DMS79 treated with DMSO at 0.1 percent for 48 hours (cell line): ENCODE measurements around the gene CCDC40.
A peak's percentile ranks its signal among the peaks of the same experiment; 100 is the strongest.

Source experiments
- DNase-seq: peaks from one replicate; lab custom pipeline; 2025; lab: John Stamatoyannopoulos, UW

The CCDC40 gene

GRCh38 chr17:80101946-80102663, 65.7 kb downstream of the CCDC40 start:
- no peak for DNase-seq

DNA sequence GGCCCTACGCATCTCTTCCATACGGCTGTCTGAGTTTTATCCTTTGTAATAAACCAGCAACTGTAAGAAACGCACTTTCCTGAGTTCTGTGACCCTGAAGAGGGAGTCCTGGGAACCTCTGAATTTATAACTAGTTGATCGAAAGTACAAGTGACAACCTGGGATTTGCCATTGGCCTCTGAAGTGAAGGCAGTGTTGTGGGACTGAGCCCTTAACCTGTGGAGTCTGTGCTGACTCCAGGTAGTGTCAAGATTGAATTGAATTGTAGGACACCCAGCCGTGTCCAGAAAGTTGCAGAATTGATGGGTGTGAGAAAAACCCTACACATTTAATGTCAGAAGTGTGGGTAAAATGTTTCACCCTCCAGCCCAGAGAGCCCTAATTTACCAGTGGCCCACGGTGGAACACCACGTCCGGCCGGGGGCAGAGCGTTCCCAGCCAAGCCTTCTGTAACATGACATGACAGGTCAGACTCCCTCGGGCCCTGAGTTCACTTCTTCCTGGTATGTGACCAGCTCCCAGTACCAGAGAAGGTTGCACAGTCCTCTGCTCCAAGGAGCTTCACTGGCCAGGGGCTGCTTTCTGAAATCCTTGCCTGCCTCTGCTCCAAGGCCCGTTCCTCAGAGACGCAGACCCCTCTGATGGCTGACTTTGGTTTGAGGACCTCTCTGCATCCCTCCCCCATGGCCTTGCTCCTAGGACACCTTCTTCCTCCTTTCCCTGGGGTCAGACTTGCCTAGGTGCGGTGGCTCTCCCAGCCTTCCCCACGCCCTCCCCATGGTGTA, 66.4 kb downstream of the CCDC40 start:
- no peak for DNase-seq

DNA sequence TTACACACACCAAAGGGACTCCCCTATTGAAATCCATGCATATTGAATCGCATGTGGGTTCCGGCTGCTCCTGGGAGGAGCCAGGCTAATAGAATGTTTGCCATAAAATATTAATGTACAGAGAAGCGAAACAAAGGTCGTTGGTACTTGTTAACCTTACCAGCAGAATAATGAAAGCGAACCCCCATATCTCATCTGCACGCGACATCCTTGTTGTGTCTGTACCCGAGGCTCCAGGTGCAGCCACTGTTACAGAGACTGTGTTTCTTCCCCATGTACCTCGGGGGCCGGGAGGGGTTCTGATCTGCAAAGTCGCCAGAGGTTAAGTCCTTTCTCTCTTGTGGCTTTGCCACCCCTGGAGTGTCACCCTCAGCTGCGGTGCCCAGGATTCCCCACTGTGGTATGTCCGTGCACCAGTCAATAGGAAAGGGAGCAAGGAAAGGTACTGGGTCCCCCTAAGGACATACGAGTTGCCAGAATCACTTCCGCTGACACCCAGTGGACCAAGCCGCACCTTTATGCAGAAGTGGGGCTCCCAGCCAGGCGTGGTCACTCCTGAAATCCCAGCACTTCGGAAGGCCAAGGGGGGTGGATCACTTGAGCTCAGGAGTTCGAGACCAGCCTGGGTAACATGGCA, 67.1 kb downstream of the CCDC40 start:
- DNase-seq: no peak

- peak; percentile 79 for DNase-seq
Measured at GRCh38 chr17:80104321-80104955, 68.0 kb downstream of the CCDC40 start.

DNA sequence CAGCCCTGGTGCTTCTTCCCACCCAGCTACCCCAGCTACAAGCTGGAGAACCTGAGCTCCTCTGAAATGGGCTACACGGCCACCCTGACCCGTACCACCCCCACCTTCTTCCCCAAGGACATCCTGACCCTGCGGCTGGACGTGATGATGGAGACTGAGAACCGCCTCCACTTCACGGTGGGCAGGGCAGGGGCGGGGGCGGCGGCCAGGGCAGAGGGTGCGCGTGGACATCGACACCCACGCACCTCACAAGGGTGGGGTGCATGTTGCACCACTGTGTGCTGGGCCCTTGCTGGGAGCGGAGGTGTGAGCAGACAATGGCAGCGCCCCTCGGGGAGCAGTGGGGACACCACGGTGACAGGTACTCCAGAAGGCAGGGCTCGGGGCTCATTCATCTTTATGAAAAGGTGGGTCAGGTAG, 68.5 kb downstream of the CCDC40 start:
- no peak for DNase-seq

DNA sequence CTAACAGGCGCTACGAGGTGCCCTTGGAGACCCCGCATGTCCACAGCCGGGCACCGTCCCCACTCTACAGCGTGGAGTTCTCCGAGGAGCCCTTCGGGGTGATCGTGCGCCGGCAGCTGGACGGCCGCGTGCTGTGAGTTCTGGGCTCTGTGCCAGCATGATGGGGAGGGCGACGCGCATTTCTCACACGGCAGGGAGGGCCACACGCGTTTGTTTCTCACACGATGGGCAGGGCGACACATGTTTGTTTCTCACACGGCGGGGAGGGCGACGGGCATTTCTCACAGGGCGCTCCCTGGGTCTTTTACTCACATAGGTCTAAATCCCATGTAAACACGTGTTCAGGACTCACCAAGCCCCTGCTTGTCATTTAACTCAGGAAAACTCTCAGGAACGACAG, 69.3 kb downstream of the CCDC40 start:
- peak; percentile 37 for DNase-seq

DNA sequence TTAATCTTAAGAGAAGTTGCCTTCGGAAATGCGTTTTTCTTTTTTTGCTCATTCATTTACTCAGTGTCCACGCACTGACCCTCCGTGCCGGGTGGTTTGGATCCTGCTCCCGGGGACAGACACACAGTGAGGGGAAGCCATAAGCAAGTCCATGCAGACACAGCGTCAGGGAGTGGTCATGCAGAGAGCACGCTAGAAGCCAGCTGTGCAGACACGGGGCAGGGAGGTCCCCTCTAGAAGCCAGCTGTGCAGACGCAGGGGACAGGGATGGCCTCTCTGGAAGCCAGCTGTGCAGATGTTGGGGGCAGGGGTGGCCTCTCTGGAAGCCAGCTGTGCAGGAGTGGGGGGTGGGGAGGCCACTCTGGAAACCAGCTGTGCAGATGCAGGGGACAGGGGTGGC, 69.7 kb downstream of the CCDC40 start:
- no peak for DNase-seq

- DNase-seq: no peak
Measured at GRCh38 chr17:80106751-80107150, 70.3 kb downstream of the CCDC40 start.

GRCh38 chr17:80107231-80108021, 71.0 kb downstream of the CCDC40 start:
- DNase-seq: no peak

- no peak for DNase-seq
Measured at GRCh38 chr17:80108036-80108971, 71.9 kb downstream of the CCDC40 start.

DNA sequence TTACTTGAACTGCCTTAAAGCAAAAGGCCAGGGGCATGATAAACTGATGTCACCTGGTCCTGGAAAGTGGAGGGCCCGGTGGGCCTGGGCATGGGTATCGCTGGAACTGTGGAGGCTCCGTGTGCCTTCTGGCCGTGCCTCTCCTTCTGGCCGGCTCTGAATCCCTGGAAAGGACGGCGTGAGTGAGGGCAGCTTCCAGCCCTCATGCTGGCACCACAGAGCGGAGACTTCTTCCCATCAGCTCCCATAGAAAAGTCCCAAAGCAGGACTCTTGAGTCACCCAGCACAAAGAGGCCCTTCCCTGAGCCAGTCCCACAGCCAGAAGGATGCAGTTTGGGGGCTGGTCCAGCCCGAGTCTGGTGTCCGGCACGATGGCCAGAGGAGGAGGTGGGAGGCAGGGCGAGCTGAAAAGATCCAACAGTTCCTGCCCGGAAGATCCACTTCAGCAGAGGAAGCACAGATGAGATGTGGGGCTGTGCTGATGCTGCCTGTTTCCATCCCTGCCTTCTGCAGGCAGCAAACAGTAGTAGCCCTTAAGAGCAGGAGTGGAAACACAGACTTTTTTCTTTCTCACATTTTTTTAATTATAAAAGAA, 72.7 kb downstream of the CCDC40 start:
- no peak for DNase-seq

DNA sequence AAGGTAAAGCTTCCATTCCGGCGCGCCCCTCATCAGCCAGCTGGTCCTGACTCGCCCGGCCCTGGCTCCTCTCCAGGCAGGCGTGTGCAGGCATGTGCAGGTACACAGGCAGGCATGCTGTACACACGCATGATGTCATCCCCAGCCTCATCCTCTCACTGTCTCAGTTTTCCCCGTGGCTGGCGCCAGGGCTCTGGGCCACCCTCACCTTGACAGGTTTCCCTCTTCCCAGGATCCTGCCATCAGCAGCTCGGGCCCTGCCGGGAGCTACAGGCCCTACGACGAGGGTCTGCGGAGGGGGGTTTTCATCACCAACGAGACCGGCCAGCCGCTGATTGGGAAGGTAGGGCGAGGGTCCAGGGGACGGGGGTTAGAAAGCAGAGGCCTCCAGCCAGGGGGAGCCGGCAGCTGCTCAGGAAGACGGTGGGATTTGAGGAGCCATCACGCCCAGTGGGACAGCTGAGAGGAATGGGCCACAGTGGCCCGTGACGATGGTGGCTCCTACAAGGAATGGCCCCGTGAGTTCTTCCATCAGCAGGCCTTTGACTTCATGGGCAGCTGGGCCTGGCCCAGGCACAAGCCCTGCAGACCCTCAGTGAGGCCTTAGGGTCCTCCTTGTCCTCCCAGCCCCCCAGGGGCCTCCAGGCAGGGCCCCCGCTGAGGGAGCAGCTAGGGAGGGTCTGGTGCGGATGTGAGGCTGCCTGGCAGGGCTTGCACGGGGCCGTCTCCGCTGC, 73.4 kb downstream of the CCDC40 start:
- peak; percentile 65 for DNase-seq

GRCh38 chr17:80110447-80110812, 74.0 kb downstream of the CCDC40 start:
- no peak for DNase-seq

DNA sequence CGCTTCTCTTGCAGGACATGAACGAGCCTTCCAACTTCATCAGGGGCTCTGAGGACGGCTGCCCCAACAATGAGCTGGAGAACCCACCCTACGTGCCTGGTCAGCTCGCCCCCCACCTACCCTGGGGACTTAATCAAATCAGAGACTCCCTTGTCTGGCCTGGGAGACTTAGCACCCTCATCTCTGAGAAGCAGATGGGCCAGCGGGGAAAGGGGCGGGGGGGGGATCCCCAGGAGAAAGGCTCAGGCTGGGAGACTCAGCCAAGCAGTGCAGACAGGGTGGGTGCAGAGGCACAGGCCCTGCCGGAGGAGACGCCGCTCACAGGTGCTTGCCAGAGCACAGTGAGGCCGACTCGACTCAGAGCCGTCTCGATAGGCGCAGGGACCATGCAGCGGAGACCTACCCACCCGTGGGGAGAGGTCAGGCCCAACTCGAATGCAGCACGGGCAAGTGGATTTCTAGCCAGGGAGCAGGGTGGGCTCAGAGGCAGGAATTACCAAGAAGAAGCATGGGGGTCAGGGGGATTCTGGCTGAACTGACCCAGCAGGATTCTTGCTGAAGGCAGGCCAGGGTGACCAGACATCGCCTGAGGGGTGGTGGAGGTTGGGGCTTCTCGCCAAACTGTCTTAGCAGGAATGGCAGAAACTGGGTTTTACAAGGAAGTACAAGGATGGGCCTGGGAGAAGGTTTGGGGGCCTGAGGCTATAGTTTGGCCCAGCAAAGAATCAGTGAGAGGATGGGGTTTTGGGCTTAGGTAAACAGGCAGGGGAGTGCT, 74.7 kb downstream of the CCDC40 start:
- DNase-seq: no peak

- DNase-seq: no peak
Measured at GRCh38 chr17:80111702-80112470, 75.4 kb downstream of the CCDC40 start.

DNA sequence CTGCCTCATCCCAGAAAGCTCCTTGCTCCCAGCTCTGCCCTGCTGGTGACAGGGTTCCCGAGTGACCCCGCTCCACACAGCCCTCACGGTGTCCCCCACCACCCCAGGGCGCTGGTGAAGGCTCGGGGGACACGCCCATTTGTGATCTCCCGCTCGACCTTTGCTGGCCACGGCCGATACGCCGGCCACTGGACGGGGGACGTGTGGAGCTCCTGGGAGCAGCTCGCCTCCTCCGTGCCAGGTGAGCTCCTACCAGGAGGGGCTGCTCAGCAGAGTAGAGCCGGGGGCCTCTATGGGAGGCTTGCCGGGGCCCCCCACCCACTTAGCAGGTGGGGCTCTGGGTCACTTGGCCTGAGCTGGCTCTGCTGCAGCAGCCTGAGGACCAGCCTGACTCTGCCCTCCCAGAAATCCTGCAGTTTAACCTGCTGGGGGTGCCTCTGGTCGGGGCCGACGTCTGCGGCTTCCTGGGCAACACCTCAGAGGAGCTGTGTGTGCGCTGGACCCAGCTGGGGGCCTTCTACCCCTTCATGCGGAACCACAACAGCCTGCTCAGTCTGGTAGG, 76.1 kb downstream of the CCDC40 start:
- no peak for DNase-seq

DNA sequence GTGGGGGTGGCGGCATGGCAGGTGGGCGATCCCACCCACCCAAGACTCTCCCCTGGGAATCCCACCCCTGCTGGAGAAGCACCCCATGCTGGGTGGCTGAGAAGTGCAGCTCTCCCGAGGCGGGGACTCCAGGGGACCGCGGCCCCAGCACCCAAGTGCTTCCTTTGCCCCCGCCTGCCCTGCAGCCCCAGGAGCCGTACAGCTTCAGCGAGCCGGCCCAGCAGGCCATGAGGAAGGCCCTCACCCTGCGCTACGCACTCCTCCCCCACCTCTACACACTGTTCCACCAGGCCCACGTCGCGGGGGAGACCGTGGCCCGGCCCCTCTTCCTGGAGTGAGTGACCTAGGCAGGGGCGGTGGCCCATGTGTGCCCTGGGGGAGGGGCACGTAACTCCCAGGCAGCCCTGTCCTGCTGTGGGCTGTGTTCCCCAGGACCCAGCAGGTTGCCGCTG, 76.6 kb downstream of the CCDC40 start:
- no peak for DNase-seq

GRCh38 chr17:80114758-80115157, 78.3 kb downstream of the CCDC40 start:
- DNase-seq: no peak
